ENCODE data around the gene MISFA.
A peak's percentile ranks its signal among the peaks of the same experiment; 100 is the strongest.
"Not testable (repeated sequence)": the region's sequence is repeated elsewhere in the genome, so short reads cannot be mapped to it uniquely, and the experiment has no call there.

MISFA gene

GRCh38 chr11:18618342-18619025, 18.9 kb downstream of the MISFA start:
- DNase-seq, result no peak

DNA sequence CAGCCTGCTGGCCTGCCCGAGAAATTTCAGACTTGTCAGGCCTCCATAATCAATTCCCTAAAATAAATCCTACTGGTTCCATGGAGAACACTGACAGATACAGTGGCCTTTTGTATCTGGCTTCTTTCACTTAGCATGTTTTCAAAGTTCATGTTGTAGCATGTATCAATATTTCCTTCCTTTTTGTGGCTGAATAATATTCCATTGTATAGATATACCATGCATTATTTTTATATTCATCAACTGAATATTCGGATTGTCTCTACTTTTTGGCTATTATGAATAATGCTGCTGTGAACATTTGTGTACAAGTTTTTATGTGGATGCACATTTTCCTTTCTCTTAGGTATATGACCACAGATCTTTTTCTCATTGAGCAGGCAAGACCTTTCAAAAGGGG, 24.1 kb downstream of the MISFA start:
- no peak for DNase-seq

DNA sequence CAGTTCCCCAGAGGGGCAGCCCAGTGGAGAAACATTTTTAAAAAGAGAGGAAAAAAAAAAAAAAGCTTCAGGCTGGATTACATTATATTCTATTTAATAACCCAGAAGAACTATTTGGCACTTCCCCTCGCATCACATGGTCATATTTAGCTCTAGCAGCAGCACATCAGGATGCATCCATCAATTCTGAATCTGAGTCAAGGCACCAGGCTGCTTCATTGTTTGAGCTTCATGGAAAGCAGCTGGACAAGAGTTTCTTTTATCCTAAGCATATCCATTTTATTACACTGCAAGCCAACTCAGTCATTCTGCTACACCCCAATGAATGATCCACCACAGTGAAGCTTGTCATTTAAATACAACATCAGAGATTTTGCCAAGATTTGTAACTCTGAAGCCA, 24.6 kb downstream of the MISFA start:
- DNase-seq, result no peak

- no peak for DNase-seq
Measured at GRCh38 chr11:18632841-18633240, 33.3 kb downstream of the MISFA start.

GRCh38 chr11:18633256-18634139, 33.9 kb downstream of the MISFA start:
- DNase-seq, result no peak

DNA sequence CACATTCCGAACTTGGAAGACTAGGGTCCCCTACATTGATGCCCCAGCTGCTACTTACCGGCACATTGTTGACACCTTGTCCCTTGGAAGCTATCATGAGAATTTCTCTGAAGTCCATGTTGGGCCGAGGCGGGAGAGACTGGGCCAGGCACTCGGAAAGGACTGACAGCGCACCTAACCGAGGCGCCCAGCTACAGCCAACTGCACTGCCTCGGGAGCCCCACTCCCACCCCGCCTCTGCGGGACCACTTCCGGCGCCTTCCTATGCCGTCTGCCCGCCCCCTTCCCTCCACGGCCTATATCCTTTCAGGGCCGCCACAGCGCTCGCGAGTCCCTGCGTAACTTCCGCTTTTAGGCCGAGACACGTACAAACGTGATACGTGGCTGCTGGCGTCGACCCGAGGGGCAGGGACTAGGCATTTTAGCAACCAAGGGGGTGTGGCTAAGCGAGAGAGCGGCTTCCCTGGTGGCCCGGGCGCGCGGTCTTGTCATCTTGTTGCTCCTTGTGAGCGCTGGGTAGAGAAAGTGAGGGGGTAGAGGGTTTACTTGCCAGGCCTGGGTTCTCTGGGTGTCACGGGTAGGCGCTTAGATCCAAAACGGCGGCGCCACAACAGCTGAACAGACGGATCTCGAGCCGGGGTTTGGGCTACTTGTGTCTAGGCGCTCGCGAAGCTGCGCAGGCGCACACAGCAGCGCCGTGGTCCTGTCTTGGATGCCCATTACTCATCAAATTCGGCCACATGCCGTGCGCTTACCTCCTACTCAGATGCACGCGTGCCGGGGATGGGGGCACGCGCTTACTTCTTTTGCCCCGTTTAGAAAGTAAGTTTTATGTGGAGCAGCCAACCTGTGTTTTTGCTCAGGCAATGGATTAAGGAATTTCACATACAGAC, 34.8 kb downstream of the MISFA start, which contains the start of gene SPTY2D1:
Gene SPTY2D1 (minus strand): TSS at position 203 of the 893 bp plus-strand sequence. CDS start 85 bp downstream, at position 118.
- peak; percentile 97 to 99 for DNase-seq

DNA sequence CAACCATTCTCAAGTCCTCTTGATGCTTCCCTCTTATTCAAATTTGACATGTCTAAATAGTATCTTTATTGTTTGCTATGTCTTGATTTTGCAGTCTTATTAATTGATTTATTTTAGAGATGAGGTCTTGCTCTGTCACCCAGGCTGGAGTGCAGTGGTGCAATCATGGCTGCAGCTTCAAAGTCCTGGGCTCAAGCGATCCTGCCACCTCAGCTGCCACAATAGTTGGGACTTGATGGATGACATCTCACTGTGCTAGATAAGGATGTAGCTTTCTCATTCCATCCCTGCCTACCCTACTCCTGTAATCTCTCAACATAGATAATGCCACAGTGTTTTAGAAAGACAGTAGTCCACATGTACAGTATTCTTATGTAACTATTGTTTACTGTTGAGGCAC, 42.1 kb downstream of the MISFA start:
- no peak for DNase-seq

- DNase-seq, result not testable (repeated sequence)
Measured at GRCh38 chr11:18643034-18643433, 43.4 kb downstream of the MISFA start.

- DNase-seq, result no peak
Measured at GRCh38 chr11:18650353-18650752, 50.8 kb downstream of the MISFA start.

DNA sequence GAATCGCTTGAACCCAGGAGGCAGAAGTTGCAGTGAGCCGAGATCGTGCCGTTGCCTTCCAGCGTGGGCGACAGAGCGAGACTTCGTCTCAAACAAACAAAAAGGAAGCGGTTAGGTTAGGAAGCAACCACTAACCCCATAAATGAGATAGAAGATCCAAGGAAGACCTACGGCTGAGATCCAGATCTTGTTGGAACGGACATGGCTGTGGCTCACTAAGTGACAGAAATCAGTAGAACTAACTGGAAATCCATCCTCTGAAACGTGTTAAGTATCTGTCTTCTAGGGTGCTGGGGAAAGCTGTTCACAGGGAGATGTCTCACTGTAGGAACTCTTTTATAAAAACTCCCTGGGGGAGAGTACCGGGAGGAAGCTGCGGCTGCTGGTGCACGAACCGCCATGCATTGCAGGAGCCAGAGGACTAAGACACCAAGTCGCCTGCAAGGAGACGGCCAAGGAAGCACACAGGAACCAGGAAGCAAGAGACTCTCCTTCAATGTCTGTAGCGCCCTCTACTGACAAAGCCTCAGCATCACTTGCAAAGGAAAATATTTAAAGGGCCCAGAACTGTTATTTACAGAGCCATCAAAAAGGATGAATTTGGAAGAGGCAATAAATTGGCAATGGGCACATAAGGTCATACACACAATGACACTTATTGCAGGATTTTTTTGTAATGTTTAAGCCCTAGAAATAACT, 51.4 kb downstream of the MISFA start:
- DNase-seq, result peak; percentile 26 to 45

All from SW 1271 (cell line).